Measurements from ENCODE around the gene TSSK2. TPM values are rescaled to one million over a fixed set of nuclear protein-coding genes. Genes with fewer than 3 reads are reported as not detected.

Gene TSSK2
- total and polyA plus RNA-seq, 2 of the 8 experiments (the other 6 are each of a cell fraction or from before 2014, with no cell fraction given) = not detected

- H3K56ac ChIP-seq (replicated peaks; ENCODE audit: insufficient read length, low read depth, low read length) = peak overlapping the region; percentile 97
- POLR2A ChIA-PET (ENCODE audit: partially characterized antibody) = interaction anchor here (0.6 to 3.1 kb wide), 8 partner anchors 10 to 157 kb away, joined by 3 to 11 read pairs (median 4); partner anchors contain the start of gene CLTCL1
- H2BK20ac ChIP-seq (ENCODE audit: low read length) = no peak overlapping the region
- H3K9me3 ChIP-seq (ENCODE audit: insufficient read depth in 2 of 2, low read depth in 1 of 2, low read length in 1 of 2) = no peaks in the 10 kb centered on the region
- H3K9ac ChIP-seq (replicated peaks in 1 of 4; ENCODE audit: extremely low read depth in 1 of 4, low read depth in 3 of 4, low read length in 3 of 4) = no peak overlapping the region
- no peak overlapping the region for H2AK5ac ChIP-seq (ENCODE audit: low read depth, low read length)
- FAIRE-seq = peak; percentile 94
- peaks cover 0 to 28% (median 17%) of the 10 kb centered on the region in 4 experiments; a peak in 6 of 7 replicates for H3K4me1 ChIP-seq (replicated peaks in 1 of 4; ENCODE audit: control insufficient read depth in 3 of 4, insufficient read depth in 4 of 4, low read length in 3 of 4)
- H3K23ac ChIP-seq (ENCODE audit: insufficient read length) = no peak overlapping the region
- DNase-seq (ENCODE audit: low read depth in 1 of 2, low spot score in 2 of 2) = peak; percentile 73 to 78
- no peak overlapping the region for H2BK15ac ChIP-seq (ENCODE audit: low read length)
- peak overlapping the region; percentile 35 to 96 for H3K4me2 ChIP-seq (ENCODE audit: insufficient read depth in 1 of 2, low read depth in 2 of 2, low read length in 2 of 2)
- no peaks in the 10 kb centered on the region for H3K27me3 ChIP-seq (replicated peaks in 1 of 4; ENCODE audit: control insufficient read depth in 3 of 4, extremely low read depth in 1 of 4, insufficient read depth in 3 of 4, low read length in 3 of 4)
- CTCF ChIA-PET (ENCODE audit: partially characterized antibody) = interaction anchor here (0.6 to 3.3 kb wide), 33 partner anchors 8 to 1493 kb away, joined by 3 to 13 read pairs (median 4); partner anchors contain the start of genes CLTCL1 and ESS2
- H2BK12ac ChIP-seq (ENCODE audit: low read depth, low read length) = no peak overlapping the region
- H3K79me1 ChIP-seq (ENCODE audit: low read depth, low read length) = 0 out of 2 replicates have a peak, but pooled peaks cover 3% of the 10 kb centered on the region
- peak overlapping the region; percentile 83; the same call in 1 of the 2 replicates for H3K18ac ChIP-seq (ENCODE audit: extremely low read depth, low read length)
- H4K8ac ChIP-seq (ENCODE audit: extremely low read depth, insufficient read depth, low read length) = peak overlapping the region; percentile 45
- peak overlapping the region; percentile 44 for H3K4ac ChIP-seq (replicated peaks; ENCODE audit: insufficient read length, low read depth, low read length)
- no peak overlapping the region for H2AFZ ChIP-seq (ENCODE audit: low read length)
- 59% methylated on average over 15 of the region's 15 CpGs; no CpG with 5 or more reads in 1 of the 2 experiments for WGBS, 2 experiments (ENCODE audit: extremely low coverage in 1 of 2, insufficient coverage in 1 of 2, insufficient read length in 1 of 2, insufficient replicate concordance in 2 of 2, low coverage in 1 of 2, low lambda C conversion rate in 2 of 2, missing lambda C conversion rate in 1 of 2)
- H3K27ac ChIP-seq (ENCODE audit: low read depth, low read length) = no peak overlapping the region
- no peak overlapping the region for H3K14ac ChIP-seq (ENCODE audit: insufficient read length)
- H2BK120ac ChIP-seq (replicated peaks; ENCODE audit: low read depth, low read length) = no peak overlapping the region
- H4K91ac ChIP-seq (replicated peaks; ENCODE audit: insufficient read length, low read length) = no peak overlapping the region
- peak overlapping the region; percentile 44; the same call in 1 of the 2 replicates for H2BK5ac ChIP-seq (ENCODE audit: low read depth, low read length)
- peak overlapping the region; percentile 27 for H4K5ac ChIP-seq (ENCODE audit: insufficient read length, low read depth, low read length)
- H4K20me1 ChIP-seq (replicated peaks in 1 of 2; ENCODE audit: control insufficient read depth in 1 of 2, insufficient read depth in 2 of 2, low read length in 2 of 2) = peaks cover 2 to 17% of the 10 kb centered on the region in 2 experiments
- H3K36me3 ChIP-seq (ENCODE audit: control insufficient read depth in 2 of 4, insufficient read depth in 4 of 4, low read length in 3 of 4) = peaks cover 0 to 9% (median 0%) of the 10 kb centered on the region in 4 experiments; a peak in 1 of 8 replicates
- peak overlapping the region; percentile 62 to 93 (median 73); a peak in 7 of 8 replicates for H3K4me3 ChIP-seq (ENCODE audit: extremely low read depth in 1 of 4, insufficient read depth in 2 of 4, low read depth in 3 of 4, low read length in 4 of 4)
- H3K23me2 ChIP-seq (ENCODE audit: low read depth, low read length) = peaks cover 7% of the 10 kb centered on the region; the same call in 1 of the 2 replicates
- peaks cover 0 to 6% of the 10 kb centered on the region in 2 experiments; a peak in 1 of 4 replicates for H3K79me2 ChIP-seq (ENCODE audit: control insufficient read depth in 1 of 2, insufficient read depth in 2 of 2, low read length in 2 of 2)
- TF ChIP-seq SIRT6 (IDR thresholded peaks at IDR 0.05; ENCODE audit: low read length) = no peak
- peak; percentile 45; the same call in 1 of the 2 replicates for TF ChIP-seq TAF1 (IDR thresholded peaks at IDR 0.05; ENCODE audit: low read depth, low read length)
- TF ChIP-seq MAX (IDR thresholded peaks at IDR 0.05) = 0 out of 2 replicates have a peak, but pooled peaks have one; percentile 17
- TF ChIP-seq POU5F1 (IDR thresholded peaks at IDR 0.05; ENCODE audit: low read depth, low read length) = no peak
- TF ChIP-seq SRF (IDR thresholded peaks at IDR 0.05; ENCODE audit: low read depth, low read length) = no peak
- no peak for TF ChIP-seq RXRA (IDR thresholded peaks at IDR 0.05; ENCODE audit: insufficient read depth, low read depth, low read length)
- TF ChIP-seq CTCF (IDR thresholded peaks at IDR 0.05; ENCODE audit: control extremely low read depth in 1 of 3, insufficient read depth in 1 of 3, low read depth in 1 of 3, low read length in 3 of 3) = peak; percentile 74 to 80 (median 79)
- no peak for TF ChIP-seq TAF7 (optimal IDR thresholded peaks at IDR 0.05; ENCODE audit: borderline replicate concordance, low read depth, low read length)
- TF ChIP-seq TCF12 (IDR thresholded peaks at IDR 0.05; ENCODE audit: low read depth, low read length) = no peak
Measured at GRCh38 chr22:19179497-19180048, 48.5 kb downstream of the TSSK2 start.

All from H1 (cell line).